GM12878 (cell line): ENCODE data around the gene PPP1R1A. TPM values are rescaled to one million over a fixed set of nuclear protein-coding genes. Genes with fewer than 3 reads are reported as not detected.

ENCODE experiments used
- ATAC-seq: fragments of 200-7000 bp; cut with Tn5 transposase; 3 replicates; pipeline ENCODE4 v1.9.1; 2020; ENCODE audit warnings: mild to moderate bottlenecking, moderate library complexity
- BruUV-seq: library from RNA; stranded (reverse); fragments of 400-500 nt; replicated peaks from 2 replicates; lab custom pipeline; 2021; lab: Mats Ljungman, UMichigan
- CTCF ChIA-PET: fragments of 300-600 bp; sonication (Branson Sonifier 250); formaldehyde crosslinking; extraction: SDS; loops from one replicate; lab custom pipeline; 2021; ENCODE audit warnings: inconsistent platforms; lab: Yijun Ruan, JAX
- POLR2A ChIA-PET: fragments of 350-600 bp; formaldehyde crosslinking; extraction: SDS; loops from one replicate; lab custom pipeline; 2021; ENCODE audit warnings: inconsistent platforms; lab: Charles Lee
- RAD21 ChIA-PET: fragments of 300-600 bp; sonication (Branson Sonifier 250); formaldehyde crosslinking; loops from one replicate; lab custom pipeline; 2023; ENCODE audit warnings: antibody characterized with exemption; ENCODE audit not compliant: unreplicated experiment; lab: Charles Lee
- SMC1A ChIA-PET: fragments of 300-600 bp; sonication (Branson Sonifier 250); formaldehyde crosslinking; loops from one replicate; lab custom pipeline; 2023; ENCODE audit not compliant: unreplicated experiment, uncharacterized antibody; lab: Charles Lee
- DNase-seq: peaks from one replicate; pipeline ENCODE4 v3.0.0-alpha.2; 2011; ENCODE audit warnings: low read depth, low spot score
- FAIRE-seq: peaks from 3 replicates; lab custom pipeline; 2011; peaks lifted over from hg19 to GRCh38; lab: Jason Lieb, UNC
- H2AFZ ChIP-seq: 2 replicates; pipeline ENCODE4 v1.6.0; 2011; ENCODE audit warnings: low read depth, low read length, control low read depth; ENCODE audit not compliant: control insufficient read depth
- H3K27ac ChIP-seq: 2 replicates; pipeline ENCODE4 v1.5.1; 2011; ENCODE audit warnings: control low read depth; ENCODE audit not compliant: control insufficient read depth, insufficient read depth
- H3K27me3 ChIP-seq, 2 experiments: replicated peaks in 1 of 2; 2 replicates each; pipeline versions ENCODE4 v1.6.0 to v1.6.1; 2011; ENCODE audit warnings: low read length in 1 of 2; ENCODE audit not compliant: control insufficient read depth in 2 of 2, insufficient read depth in 2 of 2
- H3K36me3 ChIP-seq, 2 experiments: 2 replicates each; pipeline ENCODE4 v1.5.1; 2011; ENCODE audit warnings: low read length in 1 of 2; ENCODE audit not compliant: control insufficient read depth in 2 of 2, insufficient read depth in 2 of 2
- H3K4me1 ChIP-seq: 2 replicates; pipeline ENCODE4 v1.6.1; 2011; ENCODE audit warnings: mild to moderate bottlenecking, low read length, moderate library complexity, mixed read lengths; ENCODE audit not compliant: control insufficient read depth, insufficient read depth
- H3K4me2 ChIP-seq: 2 replicates; pipeline ENCODE4 v1.6.0; 2011; ENCODE audit warnings: control low read depth; ENCODE audit not compliant: control insufficient read depth, insufficient read depth
- H3K4me3 ChIP-seq: fragments of 200-600 bp; sonication (generic); 2 replicates; pipeline ENCODE4 v1.5.1; 2016
- H3K79me2 ChIP-seq: 2 replicates; pipeline ENCODE4 v1.6.0; 2011; ENCODE audit warnings: low read length; ENCODE audit not compliant: control insufficient read depth, insufficient read depth
- H3K9ac ChIP-seq: 2 replicates; pipeline ENCODE4 v1.8.0; 2011; ENCODE audit warnings: low read length, control low read depth, mixed read lengths; ENCODE audit not compliant: control insufficient read depth, insufficient read depth
- H3K9me3 ChIP-seq: replicated peaks from 3 replicates; pipeline ENCODE4 v1.5.1; 2011; ENCODE audit warnings: mild to moderate bottlenecking, low read length; ENCODE audit not compliant: control insufficient read depth, insufficient read depth
- H4K20me1 ChIP-seq: 2 replicates; pipeline ENCODE4 v1.6.0; 2011; ENCODE audit not compliant: control insufficient read depth, insufficient read depth
- CBX3 ChIP-seq: fragments of 200-600 bp; sonication (generic); IDR thresholded peaks from 2 replicates; pipeline ENCODE4 v1.6.1; 2016; ENCODE audit warnings: low read depth, borderline replicate concordance
- CREM ChIP-seq: IDR thresholded peaks from 2 replicates; pipeline ENCODE4 v1.6.1; 2014; ENCODE audit warnings: antibody characterized with exemption, low read depth
- ETV6 ChIP-seq, 2 experiments: fragments of 450-650 bp in 1 of 2; IDR thresholded peaks in 1 of 2; conservative IDR thresholded peaks in 1 of 2; 2 replicates each; pipeline ENCODE4 v1.6.1; 2014; ENCODE audit warnings: antibody characterized with exemption in 1 of 2, borderline replicate concordance in 1 of 2, low read depth in 1 of 2, mild to moderate bottlenecking in 1 of 2, moderate library complexity in 1 of 2
- JUND ChIP-seq: IDR thresholded peaks from 2 replicates; pipeline ENCODE4 v1.6.1; 2012; ENCODE audit warnings: low read depth, mild to moderate bottlenecking, low read length, improper control_type of control experiment, moderate library complexity
- NFIC ChIP-seq: IDR thresholded peaks from 2 replicates; pipeline ENCODE4 v1.6.1; 2012; ENCODE audit warnings: low read depth, mild to moderate bottlenecking, inconsistent platforms, low read length, moderate library complexity
- NR2F1 ChIP-seq: fragments of 450-650 bp; conservative IDR thresholded peaks from 2 replicates; pipeline ENCODE4 v1.6.1; 2017; ENCODE audit warnings: mild to moderate bottlenecking
- PML ChIP-seq: IDR thresholded peaks from 2 replicates; pipeline ENCODE4 v1.6.1; 2012; ENCODE audit warnings: low read length, inconsistent platforms
- STAT3 ChIP-seq: IDR thresholded peaks from 2 replicates; pipeline ENCODE4 v1.6.1; 2011; ENCODE audit warnings: low read depth, low read length, improper control_type of control experiment
- SUPT20H ChIP-seq: IDR thresholded peaks from 2 replicates; pipeline ENCODE4 v1.6.1; 2011; ENCODE audit warnings: low read depth, mild to moderate bottlenecking, low read length, moderate library complexity, borderline replicate concordance; ENCODE audit not compliant: control insufficient read depth
- SUZ12 ChIP-seq: fragments of 200-600 bp; sonication (generic); IDR thresholded peaks from one replicate; pipeline ENCODE4 v1.6.1; 2018; ENCODE audit warnings: antibody characterized with exemption, mild to moderate bottlenecking; ENCODE audit not compliant: unreplicated experiment
- ZNF217 ChIP-seq: fragments of 450-650 bp; IDR thresholded peaks from 2 replicates; pipeline ENCODE4 v1.6.1; 2017; ENCODE audit warnings: antibody characterized with exemption, mild to moderate bottlenecking
- ZSCAN29 ChIP-seq: fragments of 450-650 bp; IDR thresholded peaks from 2 replicates; pipeline ENCODE4 v1.6.1; 2017; ENCODE audit warnings: mild to moderate bottlenecking, moderate library complexity
- WGBS: methylation state at CpG from one replicate; pipeline ENCODE4 v1.1.6; 2016; ENCODE audit warnings: low lambda C conversion rate; ENCODE audit not compliant: insufficient replicate concordance, insufficient coverage; ENCODE audit errors: missing lambda C conversion rate; 5-methylcytosine and 5-hydroxymethylcytosine counted together
- in situ Hi-C: fragments of 300-500 bp; cut with MboI; formaldehyde crosslinking; loops from 9 replicates; pipeline ENCODE4 v1.14.3; 2018; ENCODE audit warnings: mixed read lengths
- intact Hi-C: fragments of 100-400 bp; cut with micrococcal nuclease; formaldehyde crosslinking; loops from one replicate; pipeline ENCODE4 v1.14.2; 2022; ENCODE audit not compliant: unreplicated experiment
- polyA plus RNA-seq, 11 experiments: library from polyadenylated mRNA; depleted of rRNA in 4 of 11; unstranded in 6 of 11; stranded (reverse) in 5 of 11; fragments of >200 nt; fragmentation: Nextera tagmentation in 4 of 11; fragmentation: Illumina TruSeq in 1 of 11; extraction: Ambion mirVana in 4 of 11; extraction: Trizol in 1 of 11; gene quantifications; 1 replicate in 1 of 11; 2 replicates in 10 of 11; pipeline versions ENCODE4 v1.2.1 to v1.2.3, GENCODE V29; 2011 to 2016; ENCODE audit warnings: inconsistent platforms in 2 of 11, missing spikeins in 2 of 11, low read depth in 1 of 11
- total RNA-seq, 4 experiments: library from RNA; depleted of rRNA in 3 of 4; stranded (reverse); fragments of >200 nt in 3 of 4; fragmentation: Illumina TruSeq in 1 of 4; extraction: Trizol in 1 of 4; gene quantifications; 2 replicates each; pipeline versions ENCODE4 v1.2.1 to v1.2.3, GENCODE V29; 2013 to 2021
- TF ChIP-seq, protein P1 (sequence below): IDR thresholded peaks from 2 replicates; pipeline ENCODE4 v1.6.1; 2012; ENCODE audit warnings: improper control_type of control experiment, low read depth, low read length; ENCODE audit not compliant: insufficient replicate concordance
- TF ChIP-seq, protein P2 (sequence below): IDR thresholded peaks from 2 replicates; pipeline ENCODE4 v1.6.1; 2011; ENCODE audit warnings: low read depth, low read length, improper control_type of control experiment, borderline replicate concordance
- TF ChIP-seq, protein P3 (sequence below): fragments of 450-650 bp; IDR thresholded peaks from 2 replicates; pipeline ENCODE4 v1.6.1; 2016; ENCODE audit warnings: mild to moderate bottlenecking

Gene PPP1R1A
- total and polyA plus RNA-seq, 10 of the 15 experiments (the other 5 are each of a cell fraction or from before 2014, with no cell fraction given): 0.03 to 0.08 (median 0.07) TPM; not detected in 7

DNA sequence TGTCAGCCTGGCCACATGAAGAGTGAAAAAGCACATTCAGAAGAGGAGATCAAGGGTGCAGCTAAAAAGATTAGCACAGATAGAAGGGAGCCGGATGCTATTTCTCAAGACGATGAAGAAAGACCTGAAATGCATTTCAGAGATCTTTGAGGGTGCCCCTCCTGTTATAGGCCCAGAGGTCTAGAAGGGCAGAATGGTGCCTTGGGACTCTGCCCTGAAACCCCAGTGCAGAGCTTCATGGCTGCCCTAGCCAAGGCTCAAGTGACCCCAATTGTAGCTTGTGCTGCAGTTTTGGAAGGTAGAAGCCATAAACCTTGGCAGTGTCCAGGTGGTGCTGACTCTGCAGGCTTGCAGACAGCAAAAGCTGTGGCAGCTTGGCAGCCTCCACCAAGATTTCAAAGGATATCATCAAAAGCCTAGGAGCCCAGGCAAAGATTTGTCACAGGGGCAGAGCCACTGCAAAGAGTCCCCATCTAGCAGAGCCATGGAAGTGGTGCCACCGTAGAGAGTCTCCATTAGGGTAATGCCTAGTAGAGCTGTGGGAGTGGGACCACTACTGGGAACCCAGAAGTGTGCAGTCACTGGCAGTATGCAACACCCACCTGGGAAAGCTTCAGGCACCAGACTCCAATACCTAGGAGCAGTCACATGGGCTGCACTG lies 39.9 kb upstream of the PPP1R1A start:
- H3K27me3 ChIP-seq: no peaks in the 10 kb centered on the region; a peak in 1 of 4 replicates
- no peak for TF ChIP-seq PML
- TF ChIP-seq SUZ12: no peak
- no peak for TF ChIP-seq JUND
- TF ChIP-seq ZSCAN29: no peak
- TF ChIP-seq, protein P1, sequence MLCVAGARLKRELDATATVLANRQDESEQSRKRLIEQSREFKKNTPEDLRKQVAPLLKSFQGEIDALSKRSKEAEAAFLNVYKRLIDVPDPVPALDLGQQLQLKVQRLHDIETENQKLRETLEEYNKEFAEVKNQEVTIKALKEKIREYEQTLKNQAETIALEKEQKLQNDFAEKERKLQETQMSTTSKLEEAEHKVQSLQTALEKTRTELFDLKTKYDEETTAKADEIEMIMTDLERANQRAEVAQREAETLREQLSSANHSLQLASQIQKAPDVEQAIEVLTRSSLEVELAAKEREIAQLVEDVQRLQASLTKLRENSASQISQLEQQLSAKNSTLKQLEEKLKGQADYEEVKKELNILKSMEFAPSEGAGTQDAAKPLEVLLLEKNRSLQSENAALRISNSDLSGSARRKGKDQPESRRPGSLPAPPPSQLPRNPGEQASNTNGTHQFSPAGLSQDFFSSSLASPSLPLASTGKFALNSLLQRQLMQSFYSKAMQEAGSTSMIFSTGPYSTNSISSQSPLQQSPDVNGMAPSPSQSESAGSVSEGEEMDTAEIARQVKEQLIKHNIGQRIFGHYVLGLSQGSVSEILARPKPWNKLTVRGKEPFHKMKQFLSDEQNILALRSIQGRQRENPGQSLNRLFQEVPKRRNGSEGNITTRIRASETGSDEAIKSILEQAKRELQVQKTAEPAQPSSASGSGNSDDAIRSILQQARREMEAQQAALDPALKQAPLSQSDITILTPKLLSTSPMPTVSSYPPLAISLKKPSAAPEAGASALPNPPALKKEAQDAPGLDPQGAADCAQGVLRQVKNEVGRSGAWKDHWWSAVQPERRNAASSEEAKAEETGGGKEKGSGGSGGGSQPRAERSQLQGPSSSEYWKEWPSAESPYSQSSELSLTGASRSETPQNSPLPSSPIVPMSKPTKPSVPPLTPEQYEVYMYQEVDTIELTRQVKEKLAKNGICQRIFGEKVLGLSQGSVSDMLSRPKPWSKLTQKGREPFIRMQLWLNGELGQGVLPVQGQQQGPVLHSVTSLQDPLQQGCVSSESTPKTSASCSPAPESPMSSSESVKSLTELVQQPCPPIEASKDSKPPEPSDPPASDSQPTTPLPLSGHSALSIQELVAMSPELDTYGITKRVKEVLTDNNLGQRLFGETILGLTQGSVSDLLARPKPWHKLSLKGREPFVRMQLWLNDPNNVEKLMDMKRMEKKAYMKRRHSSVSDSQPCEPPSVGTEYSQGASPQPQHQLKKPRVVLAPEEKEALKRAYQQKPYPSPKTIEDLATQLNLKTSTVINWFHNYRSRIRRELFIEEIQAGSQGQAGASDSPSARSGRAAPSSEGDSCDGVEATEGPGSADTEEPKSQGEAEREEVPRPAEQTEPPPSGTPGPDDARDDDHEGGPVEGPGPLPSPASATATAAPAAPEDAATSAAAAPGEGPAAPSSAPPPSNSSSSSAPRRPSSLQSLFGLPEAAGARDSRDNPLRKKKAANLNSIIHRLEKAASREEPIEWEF: no peak
- TF ChIP-seq NFIC: no peak
- TF ChIP-seq ETV6 (conservative IDR thresholded peaks at IDR 0.05 in 1 of 2, IDR thresholded peaks at IDR 0.05 in 1 of 2; ENCODE audit: borderline replicate concordance in 1 of 2, low read depth in 1 of 2): no peak
- TF ChIP-seq STAT3: no peak
- TF ChIP-seq ZNF217: no peak
- no peak for TF ChIP-seq NR2F1
- TF ChIP-seq SUPT20H: no peak
- TF ChIP-seq, protein P2, sequence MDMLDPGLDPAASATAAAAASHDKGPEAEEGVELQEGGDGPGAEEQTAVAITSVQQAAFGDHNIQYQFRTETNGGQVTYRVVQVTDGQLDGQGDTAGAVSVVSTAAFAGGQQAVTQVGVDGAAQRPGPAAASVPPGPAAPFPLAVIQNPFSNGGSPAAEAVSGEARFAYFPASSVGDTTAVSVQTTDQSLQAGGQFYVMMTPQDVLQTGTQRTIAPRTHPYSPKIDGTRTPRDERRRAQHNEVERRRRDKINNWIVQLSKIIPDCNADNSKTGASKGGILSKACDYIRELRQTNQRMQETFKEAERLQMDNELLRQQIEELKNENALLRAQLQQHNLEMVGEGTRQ: no peak
- TF ChIP-seq CREM: no peak
- TF ChIP-seq, protein P3, sequence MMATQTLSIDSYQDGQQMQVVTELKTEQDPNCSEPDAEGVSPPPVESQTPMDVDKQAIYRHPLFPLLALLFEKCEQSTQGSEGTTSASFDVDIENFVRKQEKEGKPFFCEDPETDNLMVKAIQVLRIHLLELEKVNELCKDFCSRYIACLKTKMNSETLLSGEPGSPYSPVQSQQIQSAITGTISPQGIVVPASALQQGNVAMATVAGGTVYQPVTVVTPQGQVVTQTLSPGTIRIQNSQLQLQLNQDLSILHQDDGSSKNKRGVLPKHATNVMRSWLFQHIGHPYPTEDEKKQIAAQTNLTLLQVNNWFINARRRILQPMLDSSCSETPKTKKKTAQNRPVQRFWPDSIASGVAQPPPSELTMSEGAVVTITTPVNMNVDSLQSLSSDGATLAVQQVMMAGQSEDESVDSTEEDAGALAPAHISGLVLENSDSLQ: no peak
- no peak for TF ChIP-seq CBX3
- H3K27ac ChIP-seq: no peak overlapping the region
- no peak for ATAC-seq
- H4K20me1 ChIP-seq: no peaks in the 10 kb centered on the region
- DNase-seq: no peak
- in situ Hi-C loops: no loop called here
- CTCF ChIA-PET: interaction anchor here (1.0 to 1.1 kb wide), 2 partner anchors 25 to 29 kb away, joined by 3 to 5 read pairs; no protein-coding TSS in a partner anchor
- POLR2A ChIA-PET: no interaction called here
- WGBS: 0% methylated on average over 3 of the region's 3 CpGs
- H3K79me2 ChIP-seq: no peaks in the 10 kb centered on the region
- H3K4me3 ChIP-seq: no peak overlapping the region
- H3K9me3 ChIP-seq: no peaks in the 10 kb centered on the region; the same call in 2 of the 3 replicates
- no peak overlapping the region for H3K9ac ChIP-seq
- H3K4me1 ChIP-seq: no peaks in the 10 kb centered on the region
- SMC1A ChIA-PET: no interaction called here
- H3K36me3 ChIP-seq: no peaks in the 10 kb centered on the region
- H2AFZ ChIP-seq: no peak overlapping the region
- FAIRE-seq: no peak
- intact Hi-C loops: no loop called here
- RAD21 ChIA-PET: no interaction called here
- H3K4me2 ChIP-seq: no peak overlapping the region
- BruUV-seq: no TSS peak
